NB4 (cell line): ENCODE measurements around the gene ZKSCAN5.
A peak's percentile ranks its signal among the peaks of the same experiment; 100 is the strongest.

Source experiments
- DNase-seq: peaks from one replicate; pipeline ENCODE4 v3.0.0; 2010; ENCODE audit warnings: low read depth
- H3K4me3 ChIP-seq: one replicate; pipeline ENCODE4 v1.5.1; 2011; ENCODE audit warnings: mild to moderate bottlenecking, low read depth, low read length, moderate library complexity
- CTCF ChIP-seq: IDR thresholded peaks from one replicate; pipeline ENCODE4 v1.5.1; 2012; ENCODE audit warnings: low read depth, low read length
- MYC ChIP-seq: IDR thresholded peaks from 2 replicates; pipeline ENCODE4 v1.6.1; 2011; ENCODE audit warnings: low read depth, low read length
- POLR2A ChIP-seq: IDR thresholded peaks from 2 replicates; pipeline ENCODE4 v1.6.1; 2011; ENCODE audit warnings: mild to moderate bottlenecking; ENCODE audit not compliant: insufficient read length; ENCODE audit errors: extremely low read depth
- TF ChIP-seq, protein P1 (sequence below): IDR thresholded peaks from 2 replicates; pipeline ENCODE4 v1.6.1; 2011; ENCODE audit warnings: low read depth, low read length

The ZKSCAN5 gene

GRCh38 chr7:99558306-99559174 is 54.1 kb downstream of the ZKSCAN5 start, which contains the start of gene ZNF655:
ZNF655 (plus strand) TSS chr7:99558642; CDS start chr7:99560560, 1,918 bp downstream.
- H3K4me3 ChIP-seq: peak within 1 kb of the TSS; percentile 92
- peak; percentile 98 for DNase-seq
- no peak for TF ChIP-seq CTCF
- TF ChIP-seq MYC: no peak; the same call in 1 of the 2 replicates
- TF ChIP-seq POLR2A: peak; percentile 96
- TF ChIP-seq, protein P1, sequence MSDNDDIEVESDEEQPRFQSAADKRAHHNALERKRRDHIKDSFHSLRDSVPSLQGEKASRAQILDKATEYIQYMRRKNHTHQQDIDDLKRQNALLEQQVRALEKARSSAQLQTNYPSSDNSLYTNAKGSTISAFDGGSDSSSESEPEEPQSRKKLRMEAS: peak; percentile 71; the same call in 1 of the 2 replicates

DNA sequence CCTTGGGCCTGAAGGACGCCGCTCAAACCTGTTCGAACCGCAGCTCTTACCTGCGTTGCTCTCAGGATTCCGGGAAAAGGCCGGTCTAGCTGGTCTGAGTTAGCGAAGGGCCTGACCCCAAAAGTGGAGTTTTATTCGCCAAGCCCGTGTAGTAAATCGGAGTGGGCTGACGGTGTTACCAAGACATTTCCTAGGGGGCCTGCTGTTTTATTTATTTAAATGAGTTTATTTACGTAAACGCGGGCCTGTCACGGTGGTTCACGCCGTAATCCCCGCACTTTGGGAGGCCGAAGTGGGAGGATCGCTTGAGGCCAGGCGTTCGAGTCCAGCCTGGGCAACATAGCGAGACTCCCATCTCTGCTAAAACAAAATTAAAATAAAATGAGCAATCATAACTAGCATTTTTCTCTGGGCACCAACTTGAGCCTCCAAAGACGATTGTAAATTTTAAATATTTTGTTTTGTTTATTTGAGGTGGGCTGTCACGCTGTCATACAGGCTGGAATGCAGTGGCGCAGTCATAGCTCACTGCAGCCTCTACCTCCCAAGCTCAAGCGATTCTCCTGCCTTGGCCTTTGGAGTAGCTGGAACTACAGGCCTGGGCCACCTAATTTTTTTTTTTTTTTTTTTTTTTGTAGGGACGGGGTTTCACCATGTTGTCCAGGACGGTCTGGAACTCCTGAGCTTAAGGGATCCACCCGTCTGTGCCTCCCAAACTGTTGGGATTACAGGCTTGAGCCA is 54.9 kb downstream of the ZKSCAN5 start:
- peak overlapping the region; percentile 92 for H3K4me3 ChIP-seq
- no peak for DNase-seq
- TF ChIP-seq MYC: no peak
- TF ChIP-seq, protein P1: 0 out of 2 replicates have a peak, but pooled peaks have one; percentile 4

DNA sequence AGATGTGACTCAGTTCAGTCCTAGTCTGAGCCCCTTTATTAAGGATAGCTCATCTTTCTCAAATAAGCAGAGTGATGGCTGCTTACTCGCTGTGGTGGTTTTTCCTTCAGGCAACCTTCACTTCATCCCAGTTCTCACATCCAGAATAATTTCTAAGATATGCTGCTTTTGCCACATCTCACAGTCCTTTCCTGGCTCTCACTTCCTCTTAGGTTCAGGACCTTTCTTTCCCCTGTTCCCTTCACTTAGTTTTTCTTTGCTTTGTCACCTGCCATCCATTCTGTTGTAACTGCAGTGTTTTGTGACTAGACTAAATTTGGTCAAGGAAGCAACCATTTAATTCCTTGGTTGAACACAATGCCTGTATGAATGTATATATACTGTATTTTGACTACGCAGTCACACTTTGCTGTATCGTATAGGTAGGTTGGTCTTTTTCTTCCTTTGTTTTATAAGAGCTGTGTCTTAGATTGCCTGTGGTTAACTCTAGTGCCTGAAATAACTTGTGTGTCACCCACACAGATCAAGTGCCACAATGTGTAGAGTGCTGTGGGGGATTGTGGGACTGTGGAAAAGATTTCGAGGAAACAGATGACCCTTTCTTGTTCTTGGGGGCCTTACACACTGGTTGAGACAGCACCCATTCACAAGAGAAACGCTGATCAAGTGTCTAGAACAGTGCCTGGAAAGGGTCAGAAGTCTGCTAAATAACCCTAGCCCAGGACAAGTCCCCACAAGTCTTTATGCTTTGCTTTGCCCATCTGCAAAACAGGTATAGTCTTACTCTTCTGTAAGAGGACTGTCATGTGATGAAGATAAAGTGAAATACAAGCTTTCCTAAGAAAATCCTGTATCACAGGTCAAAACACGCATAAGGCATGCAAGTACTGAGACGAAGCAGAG is 56.6 kb downstream of the ZKSCAN5 start:
- H3K4me3 ChIP-seq: no peak overlapping the region
- no peak for TF ChIP-seq MYC
- TF ChIP-seq POLR2A: no peak
- no peak for TF ChIP-seq CTCF
- TF ChIP-seq, protein P1: no peak
- no peak for DNase-seq

- TF ChIP-seq, protein P1: no peak
- TF ChIP-seq MYC (no peak), POLR2A (no peak), CTCF (no peak)
- H3K4me3 ChIP-seq: no peak overlapping the region
- DNase-seq: no peak
Measured at GRCh38 chr7:99561737-99562051, 57.2 kb downstream of the ZKSCAN5 start.

GRCh38 chr7:99562114-99562784 is 57.8 kb downstream of the ZKSCAN5 start:
- DNase-seq: no peak
- no peak overlapping the region for H3K4me3 ChIP-seq
- TF ChIP-seq, protein P1: no peak
- TF ChIP-seq MYC (no peak), CTCF (no peak), POLR2A (no peak)
